Breast epithelium (tissue), 4 donors: ENCODE results near the gene SAT2. TPM values are rescaled to one million over a fixed set of nuclear protein-coding genes. Genes with fewer than 3 reads are reported as not detected.
"Not testable (repeated sequence)": the region's sequence is repeated elsewhere in the genome, so short reads cannot be mapped to it uniquely, and the experiment has no call there.

Source experiments
- DNase-seq, 2 donors: peaks; one replicate each; pipeline ENCODE4 v3.0.0-alpha.2; 2019; ENCODE audit warnings: low spot score in 2 of 2
- H3K27ac ChIP-seq, 2 donors: fragments of 200-600 bp; sonication (generic) in 1 of 2; one replicate each; pipeline ENCODE4 v1.5.1; 2016 to 2019; ENCODE audit warnings: mild to moderate bottlenecking in 1 of 2
- H3K27me3 ChIP-seq, 2 donors: fragments of 200-600 bp; sonication (generic) in 1 of 2; one replicate each; pipeline versions ENCODE4 v1.5.1 to v1.6.0; 2017 to 2019; ENCODE audit warnings: control low read depth in 1 of 2, mild to moderate bottlenecking in 1 of 2
- H3K36me3 ChIP-seq: fragments of 200-600 bp; one replicate; pipeline ENCODE4 v1.5.1; 2019
- H3K4me1 ChIP-seq, 2 donors: fragments of 200-600 bp; sonication (generic); one replicate each; pipeline ENCODE4 v1.5.1; 2016 to 2019; ENCODE audit warnings: control low read depth in 1 of 2
- H3K4me3 ChIP-seq, 3 donors: fragments of 200-600 bp; sonication (generic); 1 replicate in 2 of 3; 2 replicates in 1 of 3; pipeline ENCODE4 v1.5.1; 2016 to 2019; ENCODE audit warnings: mild to moderate bottlenecking in 3 of 3, moderate library complexity in 2 of 3
- H3K9me3 ChIP-seq, 2 donors: fragments of 200-600 bp; sonication (generic) in 1 of 2; one replicate each; pipeline ENCODE4 v1.5.1; 2016 to 2019; ENCODE audit warnings: control low read depth in 1 of 2
- CTCF ChIP-seq, 3 donors: fragments of 450-650 bp; IDR thresholded peaks; one replicate each; pipeline ENCODE4 v1.5.1; 2016 to 2017; ENCODE audit warnings: antibody characterized with exemption in 3 of 3, mild to moderate bottlenecking in 3 of 3, moderate library complexity in 3 of 3
- POLR2A ChIP-seq: fragments of 450-650 bp; IDR thresholded peaks from one replicate; pipeline ENCODE4 v1.6.1; 2016; ENCODE audit warnings: antibody characterized with exemption, mild to moderate bottlenecking, moderate library complexity
- POLR2AphosphoS5 ChIP-seq, 3 donors: sonication (generic); formaldehyde crosslinking; IDR thresholded peaks; one replicate each; pipeline ENCODE4 v1.6.1; 2017; ENCODE audit warnings: antibody characterized with exemption in 3 of 3
- intact Hi-C: fragments of 100-400 bp; cut with DNase I; formaldehyde crosslinking; loops from one replicate; pipeline ENCODE4 v1.15.1; 2023; ENCODE audit warnings: low total_unique reads
- total RNA-seq, 3 donors: library from RNA; depleted of rRNA; stranded (reverse); fragments of >200 nt; gene quantifications; one replicate each; pipeline ENCODE4 v1.1.0, GENCODE V29; 2016

SAT2 gene
- total RNA-seq, 3 donors from 2014 or later, result 52.5 to 78.4 (median 62.9) TPM

DNA sequence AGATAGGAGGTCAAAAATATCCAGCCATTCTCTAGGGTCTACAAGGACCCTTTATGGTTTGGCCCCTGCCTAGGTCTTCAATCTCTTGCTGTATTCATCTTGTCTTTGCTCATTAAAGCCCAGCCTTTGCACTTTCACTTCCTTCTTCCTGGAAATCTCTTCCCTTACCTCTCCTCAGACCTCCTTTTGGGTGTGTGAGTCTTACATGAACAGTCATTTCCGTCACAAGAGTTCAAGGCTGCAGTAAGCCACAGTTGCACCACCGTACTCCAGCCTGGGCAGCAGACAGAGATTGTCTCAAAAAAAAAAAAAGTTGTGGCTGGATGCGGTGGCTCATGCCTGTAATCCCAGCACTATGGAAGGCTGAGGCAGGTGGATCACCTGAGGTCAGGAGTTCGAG, 17.2 kb upstream of the SAT2 start:
- no peaks in the 10 kb centered on the region for H3K4me1 ChIP-seq
- no peak overlapping the region for H3K4me3 ChIP-seq
- no peak overlapping the region for H3K27ac ChIP-seq
- intact Hi-C loops, result no loop called here
- no peaks in the 10 kb centered on the region for H3K36me3 ChIP-seq
- H3K9me3 ChIP-seq, result no peaks in the 10 kb centered on the region
- no peaks in the 10 kb centered on the region for H3K27me3 ChIP-seq
- TF ChIP-seq CTCF (IDR thresholded peaks at IDR 0.05) (no peak), POLR2AphosphoS5 (IDR thresholded peaks at IDR 0.05) (no peak), POLR2A (no peak)
- DNase-seq, result no peak

DNA sequence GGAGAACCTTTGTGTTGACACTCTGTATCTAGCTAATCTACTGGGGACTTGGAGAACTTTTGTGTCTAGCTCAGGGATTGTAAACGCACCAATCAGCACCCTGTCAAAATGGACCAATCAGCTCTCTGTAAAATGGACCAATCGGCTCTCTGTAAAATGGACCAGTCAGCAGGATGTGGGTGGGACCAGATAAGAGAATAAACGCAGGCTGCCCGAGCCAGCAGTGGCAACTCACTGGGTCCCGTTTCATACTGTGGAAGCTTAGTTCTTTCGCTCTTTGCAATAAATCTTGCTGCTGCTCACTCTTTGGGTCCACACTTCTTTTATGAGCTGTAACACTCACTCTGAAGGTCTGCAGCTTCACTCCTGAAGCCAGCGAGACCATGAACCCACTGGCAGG, 14.0 kb upstream of the SAT2 start:
- intact Hi-C loops, DNase-seq: not testable (repeated sequence)

DNA sequence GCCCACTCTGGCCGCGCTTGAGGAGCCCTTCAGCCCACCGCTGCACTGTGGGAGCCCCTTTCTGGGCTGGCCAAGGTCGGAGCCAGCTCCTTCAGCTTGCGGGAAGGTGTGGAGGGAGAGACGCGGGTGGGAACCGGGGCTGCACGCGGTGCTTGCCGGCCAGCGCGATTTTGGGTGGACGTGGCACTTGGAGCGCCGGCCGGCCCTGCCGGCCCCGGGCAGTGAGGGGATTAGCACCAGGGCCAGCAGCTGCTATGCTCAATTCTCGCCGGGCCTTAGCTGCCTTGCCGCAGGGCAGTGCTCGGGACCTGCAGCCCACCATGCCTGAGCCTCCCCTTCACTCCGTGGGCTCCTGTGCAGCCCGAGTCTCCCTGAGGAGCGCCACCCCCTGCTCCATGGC, 13.2 kb upstream of the SAT2 start:
- Histone ChIP-seq H3K4me1 (no peaks in the 10 kb centered on the region), H3K4me3 (no peak overlapping the region), H3K9me3 (no peaks in the 10 kb centered on the region), H3K27ac (no peak overlapping the region), H3K27me3 (no peaks in the 10 kb centered on the region), H3K36me3 (no peaks in the 10 kb centered on the region)
- intact Hi-C loops, result no loop called here
- TF ChIP-seq POLR2AphosphoS5 (IDR thresholded peaks at IDR 0.05) (no peak), CTCF (IDR thresholded peaks at IDR 0.05) (no peak), POLR2A (no peak)
- no peak for DNase-seq

More for the DNA sequence above, 14.0 kb upstream of the SAT2 start:
- not testable (repeated sequence) for H3K27ac ChIP-seq, H3K4me3 ChIP-seq, H3K36me3 ChIP-seq, H3K4me1 ChIP-seq, H3K27me3 ChIP-seq, H3K9me3 ChIP-seq

DNA sequence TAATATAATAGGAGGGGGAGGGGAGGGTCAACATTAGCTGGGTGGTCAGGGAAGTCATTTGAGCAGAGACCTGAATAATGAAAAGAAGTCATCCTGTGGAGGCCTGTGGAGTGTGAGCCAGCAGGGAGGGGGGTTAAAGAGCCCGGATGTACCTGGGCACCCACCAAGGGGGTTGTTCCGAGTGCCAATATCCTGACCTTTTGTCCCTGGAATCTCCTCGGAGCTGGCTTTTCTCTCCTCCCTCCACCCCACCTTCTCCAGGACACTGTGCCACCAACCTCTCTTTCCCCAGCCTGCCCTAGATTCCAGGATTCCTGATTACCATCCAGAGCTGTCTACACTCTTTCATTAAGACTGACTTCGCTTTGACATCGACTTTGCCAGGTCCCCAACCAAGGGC, 8.5 kb upstream of the SAT2 start:
- TF ChIP-seq POLR2AphosphoS5 (IDR thresholded peaks at IDR 0.05), result no peak
- no peak for TF ChIP-seq POLR2A
- no peak for TF ChIP-seq CTCF (IDR thresholded peaks at IDR 0.05)
- intact Hi-C loops, result no loop called here
- H3K36me3 ChIP-seq, result no peaks in the 10 kb centered on the region
- no peak overlapping the region for H3K27ac ChIP-seq
- DNase-seq, result no peak
- no peaks in the 10 kb centered on the region for H3K9me3 ChIP-seq
- H3K4me1 ChIP-seq, result no peaks in the 10 kb centered on the region
- no peaks in the 10 kb centered on the region for H3K27me3 ChIP-seq
- H3K4me3 ChIP-seq, result no peak overlapping the region

DNA sequence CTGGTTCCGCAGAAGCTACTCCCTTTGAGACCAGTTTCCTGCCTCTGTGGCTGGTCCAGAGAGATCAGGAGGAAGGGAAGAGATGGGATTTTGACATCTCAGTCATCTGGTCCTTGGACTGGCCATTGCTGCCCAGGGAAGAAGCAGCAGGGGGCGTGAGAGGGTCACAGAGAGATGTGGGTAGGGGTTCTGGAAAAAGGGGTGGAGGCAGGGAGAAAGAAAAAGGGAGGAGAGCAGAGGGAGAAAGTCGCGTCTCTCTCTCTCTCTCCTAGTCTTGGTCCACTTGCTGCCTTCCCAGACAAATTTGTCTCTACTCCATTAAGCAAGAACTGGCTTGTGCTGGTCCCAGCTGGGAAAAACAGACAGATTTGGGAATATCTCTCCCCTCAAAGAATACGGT, 6.8 kb upstream of the SAT2 start:
- Histone ChIP-seq H3K36me3 (no peaks in the 10 kb centered on the region), H3K9me3 (no peaks in the 10 kb centered on the region), H3K27me3 (no peaks in the 10 kb centered on the region), H3K27ac (no peak overlapping the region), H3K4me3 (no peak overlapping the region), H3K4me1 (no peaks in the 10 kb centered on the region)
- no peak for TF ChIP-seq CTCF (IDR thresholded peaks at IDR 0.05)
- intact Hi-C loops, result no loop called here
- no peak for DNase-seq

DNA sequence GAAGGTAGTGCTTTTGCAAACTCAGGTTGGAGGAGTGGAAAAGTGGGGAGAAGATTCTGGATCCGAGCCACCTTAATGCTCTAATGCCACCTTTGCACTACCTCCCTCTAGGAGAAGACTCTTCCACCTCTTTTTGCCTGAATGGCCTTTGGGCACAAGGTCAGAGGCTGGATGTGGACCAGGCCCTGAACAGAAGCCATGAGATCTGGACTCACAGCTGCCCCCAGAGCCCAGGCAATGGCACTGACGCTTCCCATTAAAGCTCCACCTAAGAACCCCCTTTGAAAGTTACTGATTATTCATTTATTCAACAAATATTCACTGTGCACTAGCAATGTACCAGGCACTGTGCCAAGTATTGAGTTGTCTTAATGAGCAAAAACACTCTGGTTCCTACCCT, 5.5 kb upstream of the SAT2 start:
- no peaks in the 10 kb centered on the region for H3K27me3 ChIP-seq
- no peak overlapping the region for H3K27ac ChIP-seq
- TF ChIP-seq POLR2AphosphoS5 (IDR thresholded peaks at IDR 0.05), result no peak
- TF ChIP-seq POLR2A, result no peak
- TF ChIP-seq CTCF (IDR thresholded peaks at IDR 0.05), result no peak
- no peaks in the 10 kb centered on the region for H3K4me1 ChIP-seq
- H3K9me3 ChIP-seq, result no peaks in the 10 kb centered on the region
- no peak overlapping the region for H3K4me3 ChIP-seq
- DNase-seq, result no peak
- intact Hi-C loops, result no loop called here
- H3K36me3 ChIP-seq, result no peaks in the 10 kb centered on the region
